H9 (cell line): ENCODE data around the gene PDK4. TPM values are rescaled to one million over a fixed set of nuclear protein-coding genes. Genes with fewer than 3 reads are reported as not detected.

Experiments used
- DNase-seq: peaks from one replicate; pipeline ENCODE4 v3.0.0-alpha.2; 2017
- H2AFZ ChIP-seq: one replicate; pipeline ENCODE4 v1.6.1; 2013; ENCODE audit warnings: mild to moderate bottlenecking, low read length, control low read depth, moderate library complexity
- H2AK5ac ChIP-seq: 2 replicates; pipeline ENCODE4 v1.6.1; 2013; ENCODE audit warnings: low read length, control low read depth, mixed read lengths; ENCODE audit not compliant: insufficient read length
- H2BK120ac ChIP-seq: one replicate; pipeline ENCODE4 v1.6.1; 2013; ENCODE audit warnings: low read depth, mild to moderate bottlenecking, low read length, control low read depth, inconsistent platforms; ENCODE audit not compliant: poor library complexity, severe bottlenecking
- H2BK12ac ChIP-seq: 2 replicates; pipeline ENCODE4 v1.6.1; 2013; ENCODE audit warnings: low read length, control low read depth, mixed read lengths, low read depth; ENCODE audit not compliant: insufficient read length
- H2BK15ac ChIP-seq: 2 replicates; pipeline ENCODE4 v1.6.1; 2013; ENCODE audit warnings: low read depth, low read length, control low read depth
- H2BK20ac ChIP-seq: one replicate; pipeline ENCODE4 v1.6.1; 2013; ENCODE audit warnings: low read depth, mild to moderate bottlenecking, low read length, control low read depth, inconsistent platforms; ENCODE audit not compliant: poor library complexity, severe bottlenecking
- H2BK5ac ChIP-seq: 2 replicates; pipeline ENCODE4 v1.6.1; 2013; ENCODE audit warnings: low read length, control low read depth, mixed read lengths; ENCODE audit not compliant: insufficient read length
- H3K14ac ChIP-seq: 2 replicates; pipeline ENCODE4 v1.6.1; 2013; ENCODE audit warnings: low read length, control low read depth; ENCODE audit not compliant: insufficient read depth
- H3K18ac ChIP-seq: 2 replicates; pipeline ENCODE4 v1.6.1; 2013; ENCODE audit warnings: low read depth, mild to moderate bottlenecking, mixed read lengths, low read length, control low read depth; ENCODE audit not compliant: insufficient read length
- H3K23ac ChIP-seq: 2 replicates; pipeline ENCODE4 v1.6.1; 2013; ENCODE audit warnings: low read length, control low read depth, mixed read lengths, low read depth; ENCODE audit not compliant: insufficient read length
- H3K23me2 ChIP-seq: 2 replicates; pipeline ENCODE4 v1.6.1; 2013; ENCODE audit warnings: low read depth, mild to moderate bottlenecking, mixed read lengths, low read length, control low read depth; ENCODE audit not compliant: insufficient read length, poor library complexity, severe bottlenecking
- H3K27ac ChIP-seq: 2 replicates; pipeline ENCODE4 v1.5.1; 2013; ENCODE audit warnings: low read length, control low read depth, mixed read lengths, low read depth; ENCODE audit not compliant: insufficient read length
- H3K27me3 ChIP-seq: 2 replicates; pipeline ENCODE4 v1.6.1; 2013; ENCODE audit warnings: low read length, control low read depth, inconsistent platforms; ENCODE audit not compliant: insufficient read depth
- H3K4ac ChIP-seq: 2 replicates; pipeline ENCODE4 v1.6.1; 2013; ENCODE audit warnings: low read depth, mild to moderate bottlenecking, control low read depth, inconsistent platforms, low read length, moderate library complexity
- H3K4me1 ChIP-seq: 2 replicates; pipeline ENCODE4 v1.6.1; 2013; ENCODE audit warnings: low read length, control low read depth, inconsistent platforms; ENCODE audit not compliant: insufficient read depth
- H3K4me2 ChIP-seq: 2 replicates; pipeline ENCODE4 v1.6.1; 2013; ENCODE audit warnings: low read length, control low read depth, mixed read lengths; ENCODE audit not compliant: insufficient read length, insufficient read depth
- H3K56ac ChIP-seq: 2 replicates; pipeline ENCODE4 v1.6.1; 2013; ENCODE audit warnings: low read depth, mild to moderate bottlenecking, mixed read lengths, low read length, control low read depth; ENCODE audit not compliant: insufficient read length
- H3K79me1 ChIP-seq: 2 replicates; pipeline ENCODE4 v1.6.1; 2013; ENCODE audit warnings: low read depth, mild to moderate bottlenecking, moderate library complexity, low read length, control low read depth, inconsistent platforms; ENCODE audit not compliant: insufficient read depth, poor library complexity, severe bottlenecking
- H3K79me2 ChIP-seq: 2 replicates; pipeline ENCODE4 v1.6.1; 2013; ENCODE audit warnings: low read length, control low read depth, inconsistent platforms; ENCODE audit not compliant: insufficient read depth
- H3K9ac ChIP-seq: 2 replicates; pipeline ENCODE4 v1.6.1; 2013; ENCODE audit warnings: low read length, control low read depth, mixed read lengths; ENCODE audit not compliant: insufficient read length; ENCODE audit errors: extremely low read depth
- H3K9me3 ChIP-seq: one replicate; pipeline ENCODE4 v1.6.1; 2013; ENCODE audit warnings: low read depth, low read length, inconsistent platforms; ENCODE audit not compliant: control insufficient read depth
- H3T11ph ChIP-seq: one replicate; pipeline ENCODE4 v1.6.1; 2013; ENCODE audit warnings: mild to moderate bottlenecking, low read length, control low read depth, inconsistent platforms
- H4K20me1 ChIP-seq: one replicate; pipeline ENCODE4 v1.6.1; 2013; ENCODE audit not compliant: control insufficient read depth, insufficient read length, insufficient read depth
- H4K5ac ChIP-seq: 2 replicates; pipeline ENCODE4 v1.6.1; 2013; ENCODE audit warnings: low read depth, mild to moderate bottlenecking, mixed read lengths, low read length, control low read depth; ENCODE audit not compliant: insufficient read length
- H4K8ac ChIP-seq: replicated peaks from 2 replicates; pipeline ENCODE4 v1.6.1; 2013; ENCODE audit warnings: low read length, control low read depth, mixed read lengths, low read depth; ENCODE audit not compliant: insufficient read length
- H4K91ac ChIP-seq: 2 replicates; pipeline ENCODE4 v1.6.1; 2013; ENCODE audit warnings: low read depth, mild to moderate bottlenecking, moderate library complexity, mixed read lengths, low read length, control low read depth; ENCODE audit not compliant: insufficient read length
- H3K27ac Mint-ChIP-seq, 3 experiments: 2 replicates in 2 of 3; 3 replicates in 1 of 3; pipeline ENCODE4 v1.8.0; 2020 to 2021; ENCODE audit warnings: mixed read lengths in 3 of 3, mild to moderate bottlenecking in 1 of 3, moderate library complexity in 1 of 3
- H3K27me3 Mint-ChIP-seq: 2 replicates; pipeline ENCODE4 v1.8.0; 2021; ENCODE audit warnings: low read depth, mild to moderate bottlenecking, moderate library complexity, mixed read lengths
- H3K36me3 Mint-ChIP-seq, 3 experiments: 2 replicates in 2 of 3; 3 replicates in 1 of 3; pipeline ENCODE4 v1.8.0; 2020 to 2021; ENCODE audit warnings: low read depth in 3 of 3, mixed read lengths in 3 of 3; ENCODE audit not compliant: insufficient read depth in 1 of 3
- H3K4me1 Mint-ChIP-seq, 2 experiments: 2 replicates each; pipeline ENCODE4 v1.8.0; 2020; ENCODE audit warnings: mixed read lengths in 2 of 2
- H3K4me3 Mint-ChIP-seq, 2 experiments: 2 replicates in 1 of 2; 3 replicates in 1 of 2; pipeline ENCODE4 v1.8.0; 2020 to 2021; ENCODE audit warnings: mild to moderate bottlenecking in 2 of 2, mixed read lengths in 2 of 2, moderate library complexity in 1 of 2
- H3K9me3 Mint-ChIP-seq, 2 experiments: 2 replicates in 1 of 2; 3 replicates in 1 of 2; pipeline ENCODE4 v1.8.0; 2020; ENCODE audit warnings: mild to moderate bottlenecking in 2 of 2, mixed read lengths in 2 of 2, moderate library complexity in 1 of 2
- WGBS: extraction: QIAGEN DNeasy Blood & Tissue Kit; methylation state at CpG from one replicate; pipeline ENCODE4 v1.1.7; 2013; ENCODE audit warnings: missing lambda C conversion rate, low lambda C conversion rate, mixed read lengths; ENCODE audit not compliant: insufficient read length; ENCODE audit errors: extremely low coverage; 5-methylcytosine and 5-hydroxymethylcytosine counted together
- total RNA-seq: library from RNA; stranded (reverse); gene quantifications from 2 replicates; pipeline ENCODE4 v1.2.1, GENCODE V29; 2021
- TF ChIP-seq, protein P1 (sequence below): fragments of 200-600 bp; sonication (generic); conservative IDR thresholded peaks from 3 replicates; pipeline ENCODE4 v1.8.0; 2021; ENCODE audit warnings: antibody characterized with exemption, mild to moderate bottlenecking

Gene PDK4
- total RNA-seq, 1 experiment from 2014 or later, result not detected

DNA sequence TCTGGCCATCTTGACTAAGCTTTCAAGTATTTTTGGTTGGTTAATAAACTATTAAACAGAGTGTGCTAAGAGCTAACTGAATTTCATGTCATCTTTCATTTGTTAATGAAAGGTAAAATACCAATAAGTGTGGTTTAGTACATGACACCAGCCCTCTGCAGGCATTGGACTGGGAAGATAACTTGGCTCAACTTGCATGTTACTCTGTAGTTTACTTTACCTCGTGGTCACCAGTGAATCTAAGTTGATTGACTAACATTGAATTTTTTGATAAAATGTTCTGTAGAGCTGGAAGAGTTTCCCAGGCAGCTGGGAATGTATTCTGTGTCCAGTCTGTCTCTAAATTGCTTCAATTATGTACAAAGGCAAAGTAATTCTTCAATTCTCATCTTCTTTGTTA is 60.7 kb downstream of the PDK4 start:
- Histone ChIP-seq H3K18ac (no peak overlapping the region), H2BK12ac (no peak overlapping the region), H3K27ac (no peak overlapping the region), H3K56ac (no peak overlapping the region), H4K91ac (no peak overlapping the region), H3K14ac (no peak overlapping the region), H3K4ac (no peak overlapping the region), H3K4me2 (no peak overlapping the region), H4K8ac (no peak overlapping the region), H2BK5ac (no peak overlapping the region), H2BK15ac (no peak overlapping the region), H4K5ac (no peak overlapping the region), H3K79me1 (no peaks in the 10 kb centered on the region), H3T11ph (no peak overlapping the region), H3K4me1 (no peaks in the 10 kb centered on the region), H3K23me2 (no peaks in the 10 kb centered on the region), H3K23ac (no peak overlapping the region), H3K27me3 (no peaks in the 10 kb centered on the region), H3K79me2 (no peaks in the 10 kb centered on the region), H3K9me3 (no peaks in the 10 kb centered on the region), H3K9ac (no peak overlapping the region), H2AFZ (no peak overlapping the region), H2BK120ac (no peak overlapping the region), H2AK5ac (no peak overlapping the region), H4K20me1 (no peaks in the 10 kb centered on the region), H2BK20ac (no peak overlapping the region)
- no CpG with 5 or more reads among the region's 1 CpG for WGBS
- Mint-ChIP-seq H3K36me3 (no peaks in the 10 kb centered on the region), H3K4me1 (no peaks in the 10 kb centered on the region), H3K4me3 (no peak overlapping the region), H3K27me3 (peaks cover 14% of the 10 kb centered on the region), H3K9me3 (no peaks in the 10 kb centered on the region; a peak in 1 of 5 replicates), H3K27ac (no peak overlapping the region)
- TF ChIP-seq, protein P1, sequence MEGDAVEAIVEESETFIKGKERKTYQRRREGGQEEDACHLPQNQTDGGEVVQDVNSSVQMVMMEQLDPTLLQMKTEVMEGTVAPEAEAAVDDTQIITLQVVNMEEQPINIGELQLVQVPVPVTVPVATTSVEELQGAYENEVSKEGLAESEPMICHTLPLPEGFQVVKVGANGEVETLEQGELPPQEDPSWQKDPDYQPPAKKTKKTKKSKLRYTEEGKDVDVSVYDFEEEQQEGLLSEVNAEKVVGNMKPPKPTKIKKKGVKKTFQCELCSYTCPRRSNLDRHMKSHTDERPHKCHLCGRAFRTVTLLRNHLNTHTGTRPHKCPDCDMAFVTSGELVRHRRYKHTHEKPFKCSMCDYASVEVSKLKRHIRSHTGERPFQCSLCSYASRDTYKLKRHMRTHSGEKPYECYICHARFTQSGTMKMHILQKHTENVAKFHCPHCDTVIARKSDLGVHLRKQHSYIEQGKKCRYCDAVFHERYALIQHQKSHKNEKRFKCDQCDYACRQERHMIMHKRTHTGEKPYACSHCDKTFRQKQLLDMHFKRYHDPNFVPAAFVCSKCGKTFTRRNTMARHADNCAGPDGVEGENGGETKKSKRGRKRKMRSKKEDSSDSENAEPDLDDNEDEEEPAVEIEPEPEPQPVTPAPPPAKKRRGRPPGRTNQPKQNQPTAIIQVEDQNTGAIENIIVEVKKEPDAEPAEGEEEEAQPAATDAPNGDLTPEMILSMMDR, result no peak
- DNase-seq, result no peak
